Mesothelial cell of epicardium (in vitro differentiated cells): Measurements from ENCODE around the gene RING1. TPM values are rescaled to one million over a fixed set of nuclear protein-coding genes. Genes with fewer than 3 reads are reported as not detected.

Experiments used
- DNase-seq, 2 experiments: peaks; one replicate each; pipeline ENCODE4 v3.0.0; 2021; ENCODE audit warnings: low spot score in 2 of 2; ENCODE audit not compliant: unreplicated experiment in 2 of 2
- H3K27ac Mint-ChIP-seq: 2 replicates; pipeline ENCODE4 v1.8.0; 2021; ENCODE audit warnings: mixed read lengths
- H3K27me3 Mint-ChIP-seq: 2 replicates; pipeline ENCODE4 v1.8.0; 2021; ENCODE audit warnings: low read depth, mixed read lengths
- H3K36me3 Mint-ChIP-seq: 2 replicates; pipeline ENCODE4 v1.8.0; 2021; ENCODE audit warnings: mixed read lengths
- H3K4me1 Mint-ChIP-seq: 2 replicates; pipeline ENCODE4 v1.8.0; 2021; ENCODE audit warnings: mixed read lengths
- H3K4me3 Mint-ChIP-seq: 2 replicates; pipeline ENCODE4 v1.8.0; 2021; ENCODE audit warnings: mild to moderate bottlenecking, moderate library complexity, mixed read lengths
- H3K9me3 Mint-ChIP-seq: 2 replicates; pipeline ENCODE4 v1.8.0; 2021; ENCODE audit warnings: mixed read lengths
- CTCF ChIP-seq: fragments of 200-600 bp; sonication (generic); IDR thresholded peaks from one replicate; pipeline ENCODE4 v1.5.0; 2021; ENCODE audit warnings: antibody characterized with exemption; ENCODE audit not compliant: unreplicated experiment
- total RNA-seq: library from RNA; stranded (reverse); gene quantifications from 3 replicates; pipeline ENCODE4 v1.2.1, GENCODE V29; 2021

The RING1 gene
- total RNA-seq, 1 donor from 2014 or later = 59.0 TPM

GRCh38 chr6:33198159-33198852, 10.0 kb upstream of the RING1 start:
- peaks cover 52% of the 10 kb centered on the region for H3K4me1 Mint-ChIP-seq
- no peak for DNase-seq
- peak overlapping the region; percentile 73 for H3K27ac Mint-ChIP-seq
- no peaks in the 10 kb centered on the region for H3K9me3 Mint-ChIP-seq
- H3K36me3 Mint-ChIP-seq = peaks cover 28% of the 10 kb centered on the region
- H3K4me3 Mint-ChIP-seq = peak overlapping the region; percentile 99
- no peaks in the 10 kb centered on the region for H3K27me3 Mint-ChIP-seq
- TF ChIP-seq CTCF = no peak

GRCh38 chr6:33198853-33199436, 9.4 kb upstream of the RING1 start:
- Mint-ChIP-seq H3K4me1 (peaks cover 54% of the 10 kb centered on the region), H3K36me3 (peaks cover 29% of the 10 kb centered on the region), H3K4me3 (peak overlapping the region; percentile 99), H3K27ac (peak overlapping the region; percentile 90), H3K9me3 (no peaks in the 10 kb centered on the region), H3K27me3 (no peaks in the 10 kb centered on the region)
- TF ChIP-seq CTCF = no peak
- no peak for DNase-seq

- no peak for TF ChIP-seq CTCF
- Mint-ChIP-seq H3K9me3 (no peaks in the 10 kb centered on the region), H3K27ac (peak overlapping the region; percentile 90), H3K36me3 (peaks cover 26% of the 10 kb centered on the region), H3K27me3 (no peaks in the 10 kb centered on the region), H3K4me1 (peaks cover 58% of the 10 kb centered on the region), H3K4me3 (peak overlapping the region; percentile 99)
- DNase-seq = no peak
These were observed 8.5 kb upstream of the RING1 start for GRCh38 chr6:33199687-33200218.

GRCh38 chr6:33200219-33201146, 7.8 kb upstream of the RING1 start, which contains the start of the genes RXRB and SLC39A7:
TSS of gene RXRB (minus strand) at chr6:33200665. CDS start at chr6:33200476, 189 bp downstream.
TSS of gene SLC39A7 (plus strand) at chr6:33200867. CDS start at chr6:33201246, 379 bp downstream.
- peak within 1 kb of the TSS; percentile 99 for H3K27ac Mint-ChIP-seq
- DNase-seq = peak; percentile 98
- TF ChIP-seq CTCF = no peak
- peaks cover 23% of the 10 kb centered on the region for H3K36me3 Mint-ChIP-seq
- H3K9me3 Mint-ChIP-seq = no peaks in the 10 kb centered on the region
- no peaks in the 10 kb centered on the region for H3K27me3 Mint-ChIP-seq
- H3K4me3 Mint-ChIP-seq = peak within 1 kb of the TSS; percentile 99
- H3K4me1 Mint-ChIP-seq = peaks cover 64% of the 10 kb centered on the region

- Mint-ChIP-seq H3K27me3 (no peaks in the 10 kb centered on the region), H3K36me3 (peaks cover 19% of the 10 kb centered on the region), H3K27ac (peak overlapping the region; percentile 99), H3K4me1 (peaks cover 71% of the 10 kb centered on the region), H3K4me3 (peak overlapping the region; percentile 99), H3K9me3 (no peaks in the 10 kb centered on the region)
- DNase-seq = no peak
- TF ChIP-seq CTCF = no peak
These were observed 7.2 kb upstream of the RING1 start for GRCh38 chr6:33201147-33201545.
